GM18502 (cell line): ENCODE results near the gene HMHB1.

Experiments used
- ATAC-seq: cut with Tn5 transposase; IDR thresholded peaks from one replicate; pipeline ENCODE4 v1.9.1; 2021; ENCODE audit warnings: mild to moderate bottlenecking; ENCODE audit not compliant: unreplicated experiment, poor library complexity

HMHB1 gene

GRCh38 chr5:143812085-143812705 lies at the start of gene HMHB1:
TSS of gene HMHB1 (plus strand) at chr5:143812161.
- ATAC-seq = peak; percentile 69

- no peak for ATAC-seq
Measured at GRCh38 chr5:143762636-143763220, 49.2 kb upstream of the HMHB1 start.

- ATAC-seq = no peak
Measured at GRCh38 chr5:143767162-143767561, 44.8 kb upstream of the HMHB1 start.

GRCh38 chr5:143769026-143769786 lies 42.8 kb upstream of the HMHB1 start:
- ATAC-seq = no peak

GRCh38 chr5:143770450-143770849 lies 41.5 kb upstream of the HMHB1 start:
- no peak for ATAC-seq

GRCh38 chr5:143771189-143771588 lies 40.8 kb upstream of the HMHB1 start:
- ATAC-seq = no peak

GRCh38 chr5:143771602-143772001 lies 40.4 kb upstream of the HMHB1 start:
- no peak for ATAC-seq

GRCh38 chr5:143772621-143773020 lies 39.3 kb upstream of the HMHB1 start:
- no peak for ATAC-seq

DNA sequence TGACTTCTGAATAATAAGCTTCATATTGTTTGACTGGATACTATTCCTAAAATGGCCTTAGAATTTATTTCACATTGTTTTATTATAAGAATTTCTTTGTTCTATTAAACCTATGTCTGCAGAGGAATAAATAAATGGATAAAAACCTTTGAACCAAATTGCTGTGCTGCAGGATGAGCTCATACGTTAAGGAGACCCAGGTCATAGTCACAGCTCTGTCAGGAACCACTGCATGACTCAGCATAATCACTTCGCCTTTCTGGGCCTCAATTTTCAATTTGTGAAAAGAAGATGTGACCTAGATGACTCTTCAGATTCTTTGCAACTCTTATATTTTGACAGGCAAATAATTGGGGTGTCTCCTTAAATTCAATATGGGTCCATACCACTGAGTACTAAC lies 36.7 kb upstream of the HMHB1 start:
- no peak for ATAC-seq

DNA sequence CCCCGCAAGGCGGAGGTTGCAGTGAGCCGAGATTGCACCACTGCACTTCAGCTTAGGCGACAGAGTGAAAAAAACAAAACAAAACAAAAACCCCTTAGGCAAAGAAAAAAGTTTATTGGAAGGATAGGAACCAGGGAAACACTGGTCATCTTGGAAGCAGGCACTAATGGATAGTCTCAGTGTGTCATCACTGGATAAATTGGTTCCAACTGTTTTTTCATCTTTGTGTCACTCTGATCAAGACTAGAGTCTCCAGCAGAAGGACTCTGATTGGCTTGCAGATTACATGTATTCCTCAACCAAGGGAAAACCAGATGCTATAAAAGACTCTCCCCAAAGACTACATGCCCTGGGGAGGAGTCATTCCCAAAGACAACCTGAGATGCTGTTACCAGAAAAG lies 35.0 kb upstream of the HMHB1 start:
- no peak for ATAC-seq

GRCh38 chr5:143779506-143779905 lies 32.5 kb upstream of the HMHB1 start:
- ATAC-seq = no peak

GRCh38 chr5:143781993-143782520 lies 29.9 kb upstream of the HMHB1 start:
- ATAC-seq = no peak

- no peak for ATAC-seq
Measured at GRCh38 chr5:143782588-143783386, 29.2 kb upstream of the HMHB1 start.

- no peak for ATAC-seq
Measured at GRCh38 chr5:143788401-143788800, 23.6 kb upstream of the HMHB1 start.

DNA sequence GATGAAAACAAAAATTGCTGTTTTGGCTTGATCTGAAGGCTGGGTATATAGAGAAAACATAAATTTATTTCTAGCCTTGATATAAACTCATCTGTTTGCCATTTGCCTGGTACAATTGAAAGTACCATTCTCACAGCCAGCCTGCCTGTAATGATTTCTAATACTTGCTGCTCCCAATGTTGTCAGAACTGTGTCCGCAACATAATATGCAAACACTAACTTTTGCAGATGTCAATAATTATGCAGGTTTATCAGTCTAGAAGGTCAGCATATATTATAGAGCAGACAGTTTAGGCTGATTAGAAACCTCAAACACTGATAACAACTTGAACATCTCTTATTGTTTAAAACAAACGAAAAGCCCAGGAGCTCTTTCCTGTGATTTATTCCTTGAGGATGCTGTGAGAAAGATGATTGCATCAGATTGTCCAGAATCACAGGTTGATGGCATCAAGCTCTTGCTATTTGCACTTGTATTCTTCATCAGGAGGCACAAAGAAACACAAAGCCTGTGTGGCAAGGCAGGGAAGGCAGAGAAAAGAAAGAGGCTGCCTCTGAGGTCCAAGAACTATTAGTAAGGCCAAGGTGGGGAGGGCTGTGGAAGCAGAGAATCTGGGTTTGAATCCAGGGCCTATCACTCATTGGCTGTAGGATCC lies 21.4 kb upstream of the HMHB1 start:
- no peak for ATAC-seq

DNA sequence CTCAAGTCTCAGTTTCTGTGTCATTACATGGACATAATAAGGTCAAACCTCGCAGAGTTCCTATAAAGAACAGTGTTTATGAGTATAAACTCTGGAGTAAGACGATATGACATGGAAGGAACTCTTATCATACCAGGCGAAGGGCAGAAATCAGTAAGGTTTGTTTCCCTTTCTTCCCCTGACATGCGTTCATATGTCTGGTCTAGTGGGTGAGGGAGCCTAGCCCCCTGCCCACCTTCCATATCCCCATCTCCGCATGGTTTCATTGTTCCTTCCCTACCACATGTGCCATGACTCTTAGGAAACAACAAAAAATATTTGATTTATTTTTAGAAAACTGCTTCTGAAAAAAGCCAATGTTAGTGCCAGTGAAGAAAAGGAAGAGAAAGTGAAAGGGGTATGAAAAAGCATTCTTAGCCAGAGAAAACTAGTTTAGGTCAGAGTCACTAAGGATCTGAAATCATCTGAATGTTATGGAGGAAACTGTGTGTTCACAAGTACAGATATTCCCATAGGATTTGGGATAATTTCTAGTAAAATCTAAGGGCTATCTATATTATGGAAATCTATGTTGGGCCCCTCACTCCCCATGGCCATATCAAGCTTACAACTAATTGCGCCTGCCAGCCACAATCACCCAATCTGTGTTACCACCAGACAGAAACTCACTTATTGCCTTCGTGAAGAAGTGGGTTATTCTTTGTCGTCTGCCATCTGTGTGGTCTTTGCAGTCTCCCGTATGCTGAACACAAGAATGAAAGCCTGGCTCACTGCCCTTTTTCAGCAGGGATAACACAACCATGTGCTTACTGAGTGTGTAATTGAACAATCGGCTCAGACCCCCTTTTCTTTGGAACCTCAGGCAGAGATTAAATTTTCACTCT lies 19.9 kb upstream of the HMHB1 start:
- peak; percentile 74 for ATAC-seq

DNA sequence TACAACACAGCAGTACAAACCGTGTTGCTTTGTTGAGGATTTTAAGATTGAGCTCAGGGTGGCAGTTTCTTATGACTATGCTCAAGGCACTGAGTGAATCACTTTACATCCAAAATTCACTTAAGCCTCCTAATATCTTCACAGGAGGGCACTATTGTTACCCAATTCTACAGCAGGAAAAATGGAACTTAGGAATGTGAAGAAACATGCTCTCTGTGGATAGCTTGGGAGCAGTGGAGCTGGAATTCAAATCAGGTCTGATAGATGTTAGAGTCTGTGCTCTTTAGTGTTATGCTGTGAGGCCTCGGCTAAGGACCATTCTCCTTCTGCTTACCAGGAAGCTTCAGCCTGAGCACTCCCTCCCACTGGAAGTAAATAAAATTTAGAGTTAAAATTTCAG lies 18.7 kb upstream of the HMHB1 start:
- no peak for ATAC-seq

DNA sequence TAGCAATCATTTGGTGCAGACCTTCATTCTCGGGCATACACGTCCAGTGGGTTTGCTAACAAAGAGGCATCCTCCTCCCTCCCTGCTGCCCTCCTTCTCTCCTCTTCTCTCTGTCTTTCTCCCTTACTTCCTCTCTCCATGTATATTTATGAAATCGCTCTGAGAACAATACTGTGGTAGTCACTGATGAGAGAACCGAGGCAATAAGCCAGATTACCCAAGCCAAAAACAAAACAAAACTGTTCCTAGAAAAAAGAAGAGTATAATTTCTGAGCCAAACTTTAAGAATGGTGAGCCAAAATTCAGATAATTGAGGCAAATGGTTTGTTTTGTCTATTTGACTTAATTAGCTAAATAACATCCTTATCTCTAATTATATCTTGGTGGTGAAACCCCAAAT lies 15.8 kb upstream of the HMHB1 start:
- no peak for ATAC-seq

- ATAC-seq = no peak
Measured at GRCh38 chr5:143796753-143797152, 15.2 kb upstream of the HMHB1 start.
